Activated CD8-positive, alpha-beta T cell treated with anti-CD3 and anti-CD28 coated beads for 36 hours (primary cell): Measurements from ENCODE around the gene SDK2. TPM values are rescaled to one million over a fixed set of nuclear protein-coding genes. Genes with fewer than 3 reads are reported as not detected.

Experiments
- ATAC-seq: fragments of 200-7000 bp; cut with Tn5 transposase; one replicate; pipeline ENCODE4 v1.10.0; 2021; ENCODE audit warnings: mild to moderate bottlenecking, moderate library complexity
- CTCF ChIA-PET: fragments of 350-600 bp; sonication (Branson Sonifier 250); formaldehyde crosslinking; loops from one replicate; lab custom pipeline; 2021; ENCODE audit warnings: antibody characterized with exemption; lab: Charles Lee
- POLR2A ChIA-PET: fragments of 350-600 bp; sonication (Branson Sonifier 250); formaldehyde crosslinking; loops from one replicate; lab custom pipeline; 2021; ENCODE audit warnings: antibody characterized with exemption; lab: Charles Lee
- DNase-seq: peaks from one replicate; pipeline ENCODE4 v3.0.0-alpha.2; 2020
- H3K27ac Mint-ChIP-seq: one replicate; pipeline ENCODE4 v1.8.0; 2021; ENCODE audit warnings: mild to moderate bottlenecking, mixed read lengths
- H3K27me3 Mint-ChIP-seq: one replicate; pipeline ENCODE4 v1.8.0; 2021; ENCODE audit warnings: mixed read lengths
- H3K36me3 Mint-ChIP-seq: one replicate; pipeline ENCODE4 v1.8.0; 2021; ENCODE audit warnings: low read depth, mixed read lengths
- H3K4me1 Mint-ChIP-seq: one replicate; pipeline ENCODE4 v1.8.0; 2021; ENCODE audit warnings: low read depth, mixed read lengths
- H3K4me3 Mint-ChIP-seq: one replicate; pipeline ENCODE4 v1.8.0; 2021; ENCODE audit warnings: mild to moderate bottlenecking, moderate library complexity, mixed read lengths
- H3K9me3 Mint-ChIP-seq: one replicate; pipeline ENCODE4 v1.8.0; 2021; ENCODE audit warnings: mixed read lengths
- intact Hi-C: fragments of 100-400 bp; cut with micrococcal nuclease; formaldehyde crosslinking; loops from one replicate; pipeline ENCODE4 v1.10.0; 2022
- total RNA-seq, 2 experiments: library from RNA; stranded (reverse); gene quantifications; one replicate each; pipeline ENCODE4 v1.2.3, GENCODE V29; 2021
- TF ChIP-seq, protein P1 (sequence below): fragments of 200-600 bp; IDR thresholded peaks from one replicate; pipeline ENCODE4 v1.8.0; 2022; ENCODE audit warnings: antibody characterized with exemption, mild to moderate bottlenecking

SDK2 gene
- total RNA-seq, 2 experiments from 2014 or later, result 3.2 to 3.3 TPM

DNA sequence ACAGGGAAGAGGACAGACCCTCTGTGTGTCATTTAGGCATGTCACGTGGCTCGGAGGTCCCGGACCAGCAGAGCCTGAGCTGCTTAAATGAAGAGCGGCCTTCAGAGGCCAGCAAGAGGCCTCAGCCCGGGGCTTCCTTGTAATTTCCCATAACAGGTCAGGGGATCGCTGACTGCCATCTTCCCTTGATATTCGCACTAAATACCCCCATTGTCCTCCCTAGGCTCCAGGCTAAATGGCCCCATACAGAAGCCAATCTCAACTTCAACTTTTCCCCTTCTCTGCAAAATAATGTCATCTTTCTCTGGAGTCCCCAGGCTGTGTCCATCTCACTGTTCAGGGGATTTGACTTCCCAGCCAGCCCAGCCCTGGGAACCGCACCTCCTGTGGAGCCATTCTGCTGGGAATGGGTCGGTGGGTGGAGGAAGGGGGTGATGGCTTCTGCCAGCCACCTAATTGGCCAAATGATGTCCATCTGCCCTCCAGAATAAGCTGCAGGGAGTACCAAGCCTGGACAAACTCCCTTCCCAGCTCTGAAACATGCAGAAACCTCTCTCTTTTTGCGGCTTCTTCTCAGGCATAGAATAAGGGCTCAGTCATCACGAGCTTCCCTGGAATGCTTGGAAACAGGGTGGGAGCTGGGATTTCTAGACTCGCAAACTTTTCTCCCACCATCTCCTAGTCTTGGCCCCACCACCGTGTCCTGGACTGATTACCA, 129.9 kb downstream of the SDK2 start:
- CTCF ChIA-PET, result no interaction called here
- H3K4me3 Mint-ChIP-seq, result no peak overlapping the region
- no peaks in the 10 kb centered on the region for H3K9me3 Mint-ChIP-seq
- DNase-seq (no peak), ATAC-seq (no peak)
- intact Hi-C loops, result no loop called here
- H3K27me3 Mint-ChIP-seq, result no peaks in the 10 kb centered on the region
- H3K36me3 Mint-ChIP-seq, result no peaks in the 10 kb centered on the region
- H3K27ac Mint-ChIP-seq, result no peak overlapping the region
- no peaks in the 10 kb centered on the region for H3K4me1 Mint-ChIP-seq
- TF ChIP-seq, protein P1, sequence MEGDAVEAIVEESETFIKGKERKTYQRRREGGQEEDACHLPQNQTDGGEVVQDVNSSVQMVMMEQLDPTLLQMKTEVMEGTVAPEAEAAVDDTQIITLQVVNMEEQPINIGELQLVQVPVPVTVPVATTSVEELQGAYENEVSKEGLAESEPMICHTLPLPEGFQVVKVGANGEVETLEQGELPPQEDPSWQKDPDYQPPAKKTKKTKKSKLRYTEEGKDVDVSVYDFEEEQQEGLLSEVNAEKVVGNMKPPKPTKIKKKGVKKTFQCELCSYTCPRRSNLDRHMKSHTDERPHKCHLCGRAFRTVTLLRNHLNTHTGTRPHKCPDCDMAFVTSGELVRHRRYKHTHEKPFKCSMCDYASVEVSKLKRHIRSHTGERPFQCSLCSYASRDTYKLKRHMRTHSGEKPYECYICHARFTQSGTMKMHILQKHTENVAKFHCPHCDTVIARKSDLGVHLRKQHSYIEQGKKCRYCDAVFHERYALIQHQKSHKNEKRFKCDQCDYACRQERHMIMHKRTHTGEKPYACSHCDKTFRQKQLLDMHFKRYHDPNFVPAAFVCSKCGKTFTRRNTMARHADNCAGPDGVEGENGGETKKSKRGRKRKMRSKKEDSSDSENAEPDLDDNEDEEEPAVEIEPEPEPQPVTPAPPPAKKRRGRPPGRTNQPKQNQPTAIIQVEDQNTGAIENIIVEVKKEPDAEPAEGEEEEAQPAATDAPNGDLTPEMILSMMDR, result no peak
- POLR2A ChIA-PET, result no interaction called here

DNA sequence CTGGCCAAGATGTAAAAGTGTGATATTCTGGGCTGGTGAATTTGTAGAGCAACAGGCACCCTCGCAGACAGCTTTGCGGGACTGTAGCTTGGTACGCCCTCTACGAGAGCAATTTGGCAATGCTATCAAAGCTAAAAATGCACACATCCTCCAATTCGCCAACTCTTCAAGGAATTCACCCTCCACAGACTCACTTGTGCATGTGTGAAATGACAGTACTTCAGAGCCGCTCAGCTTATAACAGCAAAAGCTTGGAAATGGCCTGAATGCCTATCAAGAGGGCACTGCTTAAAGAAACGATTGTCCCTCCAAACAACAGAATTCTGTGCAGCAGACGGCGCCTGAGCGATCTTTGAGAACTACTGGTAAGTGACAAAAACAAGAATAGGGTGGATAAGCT, 130.8 kb downstream of the SDK2 start:
- H3K27me3 Mint-ChIP-seq, result no peaks in the 10 kb centered on the region
- TF ChIP-seq, protein P1, result no peak
- H3K4me1 Mint-ChIP-seq, result no peaks in the 10 kb centered on the region
- CTCF ChIA-PET, result interaction anchor here (1.8 kb wide), 1 partner anchor 84 kb away, joined by 8 read pairs; no protein-coding TSS in a partner anchor
- H3K9me3 Mint-ChIP-seq, result no peaks in the 10 kb centered on the region
- intact Hi-C loops, result no loop called here
- POLR2A ChIA-PET, result no interaction called here
- H3K27ac Mint-ChIP-seq, result no peak overlapping the region
- no peak overlapping the region for H3K4me3 Mint-ChIP-seq
- DNase-seq, result no peak
- H3K36me3 Mint-ChIP-seq, result no peaks in the 10 kb centered on the region
- no peak for ATAC-seq

DNA sequence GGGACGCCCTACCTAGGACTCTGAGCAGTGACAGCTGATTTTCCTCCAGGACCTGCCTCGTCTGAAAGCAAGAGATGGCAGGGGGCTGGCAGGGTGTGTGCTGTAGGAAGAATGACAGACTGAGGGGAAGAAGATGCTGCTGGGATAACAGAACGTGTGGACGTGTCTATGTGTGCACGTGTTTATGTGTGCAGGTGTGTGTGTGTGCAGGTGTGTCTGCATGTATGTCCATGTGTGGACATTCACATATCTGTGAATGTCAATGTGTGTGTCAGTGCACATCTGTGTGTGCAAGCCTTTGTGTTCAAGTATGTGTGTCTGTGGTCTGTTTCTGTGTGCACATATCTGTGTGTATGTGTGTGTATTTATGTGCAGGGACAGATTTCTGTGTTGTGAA, 132.5 kb downstream of the SDK2 start:
- POLR2A ChIA-PET, result no interaction called here

DNA sequence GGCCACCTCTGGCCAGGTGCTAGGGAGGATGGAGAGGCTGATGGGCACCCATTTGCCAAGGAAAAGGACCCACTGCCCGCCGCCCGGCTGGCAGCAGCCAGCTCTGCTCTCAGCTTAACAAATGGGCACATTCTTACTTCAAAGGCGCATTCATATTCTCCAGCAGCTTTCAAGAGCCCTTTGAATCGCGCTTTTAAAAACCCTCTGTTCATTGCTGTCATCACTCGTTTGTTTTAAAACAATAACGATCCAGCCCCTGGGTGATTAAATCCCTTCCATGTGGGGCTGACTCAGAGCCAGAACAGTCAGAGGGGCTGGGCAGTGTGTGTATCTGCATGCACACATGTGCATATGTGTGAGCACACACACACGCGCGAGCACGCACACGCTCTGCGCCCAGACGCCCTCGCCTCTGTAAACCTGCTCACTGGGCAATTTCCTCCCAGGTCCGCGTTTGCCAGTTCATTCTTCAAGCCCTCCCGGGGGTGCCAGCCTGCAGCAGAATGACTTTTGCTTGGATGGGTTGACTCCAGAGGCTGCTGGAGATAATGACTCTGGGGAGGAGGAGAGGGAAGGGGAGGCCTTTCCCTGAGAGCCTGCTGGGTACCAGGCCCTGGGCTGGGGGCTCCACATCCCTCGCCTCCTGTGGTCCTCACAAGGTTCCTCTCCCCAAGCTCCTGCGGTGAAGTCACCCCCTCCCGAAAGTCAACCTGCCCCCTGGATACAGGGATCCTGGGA, 133.1 kb downstream of the SDK2 start:
- ATAC-seq, result no peak
- H3K27ac Mint-ChIP-seq, result no peak overlapping the region

More for the DNA sequence above, 132.5 kb downstream of the SDK2 start:
- intact Hi-C loops, result no loop called here
- no peaks in the 10 kb centered on the region for H3K4me1 Mint-ChIP-seq
- no peaks in the 10 kb centered on the region for H3K36me3 Mint-ChIP-seq
- H3K27ac Mint-ChIP-seq, result no peak overlapping the region
- DNase-seq (no peak), ATAC-seq (no peak)
- CTCF ChIA-PET, result no interaction called here
- TF ChIP-seq, protein P1, result no peak
- H3K27me3 Mint-ChIP-seq, result no peaks in the 10 kb centered on the region
- H3K9me3 Mint-ChIP-seq, result no peaks in the 10 kb centered on the region
- no peak overlapping the region for H3K4me3 Mint-ChIP-seq

More for the DNA sequence above, 133.1 kb downstream of the SDK2 start:
- Mint-ChIP-seq H3K9me3 (no peaks in the 10 kb centered on the region), H3K27me3 (no peaks in the 10 kb centered on the region), H3K36me3 (no peaks in the 10 kb centered on the region), H3K4me3 (no peak overlapping the region), H3K4me1 (no peaks in the 10 kb centered on the region)
- TF ChIP-seq, protein P1, result no peak
- no peak for DNase-seq
- POLR2A ChIA-PET, result no interaction called here
- CTCF ChIA-PET, result no interaction called here
- intact Hi-C loops, result no loop called here
